HepG2 (cell line): ENCODE results near the gene OR6S1. TPM values are rescaled to one million over a fixed set of nuclear protein-coding genes. Genes with fewer than 3 reads are reported as not detected.

Experiments used
- CBX5 ChIP-seq: sonication (generic); formaldehyde crosslinking; IDR thresholded peaks from 2 replicates; pipeline ENCODE4 v1.4.0; 2020; ENCODE audit warnings: missing genetic modification reagents, borderline replicate concordance
- CHD4 ChIP-seq: fragments of 200-600 bp; sonication (generic); IDR thresholded peaks from 2 replicates; pipeline ENCODE4 v1.7.0; 2017; ENCODE audit warnings: mild to moderate bottlenecking, low read length, borderline replicate concordance
- E2F2 ChIP-seq: sonication (generic); formaldehyde crosslinking; IDR thresholded peaks from 2 replicates; pipeline ENCODE4 v1.4.0; 2020; ENCODE audit warnings: missing genetic modification reagents, borderline replicate concordance
- IRF1 ChIP-seq: sonication (generic); formaldehyde crosslinking; IDR thresholded peaks from 2 replicates; pipeline ENCODE4 v1.4.0; 2020; ENCODE audit warnings: low read depth, mild to moderate bottlenecking, missing genetic modification reagents
- MED8 ChIP-seq: sonication (generic); formaldehyde crosslinking; IDR thresholded peaks from 2 replicates; pipeline ENCODE4 v1.8.1; 2023; ENCODE audit warnings: mild to moderate bottlenecking, missing genetic modification reagents; ENCODE audit not compliant: insufficient replicate concordance
- MYC ChIP-seq: sonication (generic); formaldehyde crosslinking; IDR thresholded peaks from 2 replicates; pipeline ENCODE4 v1.9.0; 2021; ENCODE audit warnings: missing genetic modification reagents, borderline replicate concordance
- NFE2L2 ChIP-seq: fragments of 150-350 bp; IDR thresholded peaks from 2 replicates; pipeline ENCODE4 v1.6.1; 2014; ENCODE audit warnings: low read length
- RBM22 ChIP-seq: fragments of 200-400 bp; formaldehyde crosslinking; optimal IDR thresholded peaks from 2 replicates; pipeline ENCODE3; 2017; ENCODE audit warnings: mild to moderate bottlenecking, low read length, moderate library complexity
- SALL1 ChIP-seq: sonication (generic); formaldehyde crosslinking; IDR thresholded peaks from 2 replicates; pipeline ENCODE4 v1.8.0; 2022; ENCODE audit warnings: mild to moderate bottlenecking, missing genetic modification reagents
- SMAD3 ChIP-seq: sonication (generic); formaldehyde crosslinking; IDR thresholded peaks from 2 replicates; pipeline ENCODE4 v1.4.0; 2020; ENCODE audit warnings: missing genetic modification reagents
- TAF1 ChIP-seq: sonication (generic); formaldehyde crosslinking; IDR thresholded peaks from 2 replicates; pipeline ENCODE4 v1.4.0; 2020; ENCODE audit warnings: missing genetic modification reagents
- THYN1 ChIP-seq: sonication (generic); formaldehyde crosslinking; IDR thresholded peaks from 2 replicates; pipeline ENCODE4 v1.8.1; 2023; ENCODE audit warnings: low read depth, mild to moderate bottlenecking, moderate library complexity, missing genetic modification reagents, borderline replicate concordance
- ZFP91 ChIP-seq: sonication (generic); formaldehyde crosslinking; IDR thresholded peaks from 2 replicates; pipeline ENCODE4 v1.9.0; 2022; ENCODE audit warnings: missing genetic modification reagents, mild to moderate bottlenecking, borderline replicate concordance
- ZNF605 ChIP-seq: sonication (generic); formaldehyde crosslinking; IDR thresholded peaks from 2 replicates; pipeline ENCODE4 v1.8.0; 2022; ENCODE audit warnings: mild to moderate bottlenecking, missing genetic modification reagents
- ZNF609 ChIP-seq: sonication (generic); formaldehyde crosslinking; IDR thresholded peaks from 2 replicates; pipeline ENCODE4 v1.4.0; 2020; ENCODE audit warnings: mild to moderate bottlenecking, missing genetic modification reagents, borderline replicate concordance
- ZNF766 ChIP-seq: sonication (generic); formaldehyde crosslinking; IDR thresholded peaks from 2 replicates; pipeline ENCODE4 v1.5.0; 2020; ENCODE audit warnings: missing genetic modification reagents, borderline replicate concordance
- ZNF777 ChIP-seq: sonication (generic); formaldehyde crosslinking; IDR thresholded peaks from 2 replicates; pipeline ENCODE4 v1.4.0; 2020; ENCODE audit warnings: missing genetic modification reagents
- polyA plus RNA-seq, 8 experiments: library from polyadenylated mRNA; depleted of rRNA in 3 of 8; stranded (reverse) in 7 of 8; unstranded in 1 of 8; fragments of >200 nt; fragmentation: Illumina TruSeq in 4 of 8; extraction: Trizol in 4 of 8; gene quantifications; 2 replicates each; pipeline versions ENCODE4 v1.2.1 to v1.2.3, GENCODE V29; 2011 to 2016; ENCODE audit warnings: low read depth in 4 of 8, missing spikeins in 1 of 8, mixed read lengths in 1 of 8; ENCODE audit not compliant: insufficient read depth in 1 of 8
- total RNA-seq, 5 experiments: library from RNA; depleted of rRNA; stranded (reverse); fragments of >200 nt; fragmentation: Illumina TruSeq; extraction: Trizol; gene quantifications; 2 replicates each; pipeline ENCODE4 v1.2.3, GENCODE V29; 2016; ENCODE audit warnings: low read depth in 1 of 5
- TF ChIP-seq, protein P1 (sequence below): sonication (generic); formaldehyde crosslinking; IDR thresholded peaks from 2 replicates; pipeline ENCODE4 v1.5.1; 2020; ENCODE audit warnings: missing genetic modification reagents, mild to moderate bottlenecking, borderline replicate concordance
- TF ChIP-seq, protein P2 (sequence below): IDR thresholded peaks from 2 replicates; pipeline ENCODE4 v1.6.1; 2016

Gene OR6S1
- total and polyA plus RNA-seq, 2 of the 13 experiments (the other 11 are each of a cell fraction or from before 2014, with no cell fraction given): 0.09 TPM; not detected in 1

DNA sequence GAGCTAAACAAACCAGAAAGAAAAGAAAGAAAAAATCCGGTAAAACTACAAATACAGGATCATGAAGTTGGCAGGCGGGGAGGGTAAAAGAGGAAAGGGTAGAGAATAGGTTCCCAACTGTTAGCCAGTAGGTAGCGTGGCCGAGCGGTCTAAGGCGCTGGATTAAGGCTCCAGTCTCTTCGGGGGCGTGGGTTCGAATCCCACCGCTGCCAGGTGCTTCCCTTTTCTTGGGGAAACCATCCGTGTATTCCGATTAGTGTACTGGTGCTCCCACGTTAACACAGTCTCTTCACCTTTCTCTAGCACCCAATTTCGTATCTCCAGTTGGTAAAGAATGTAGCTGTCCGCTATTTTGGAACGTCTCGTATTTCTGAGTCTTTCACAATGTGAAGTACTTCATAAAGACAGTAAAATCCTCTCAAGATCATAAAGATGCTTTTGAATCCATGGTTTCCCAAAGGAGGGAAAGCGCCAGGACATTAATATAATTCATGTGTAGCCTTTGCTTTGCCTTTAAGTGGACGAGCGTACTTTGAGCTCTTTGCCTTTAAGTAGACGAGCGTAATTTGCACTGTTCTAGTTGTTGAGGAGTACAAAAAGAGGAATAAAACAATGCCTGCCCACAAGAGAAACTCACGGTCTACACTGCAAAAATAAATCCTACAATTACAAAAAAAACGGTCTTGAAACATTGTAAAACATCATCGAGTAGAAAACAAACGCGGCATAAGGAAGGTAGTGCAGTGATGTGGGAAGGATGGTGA lies 31.3 kb downstream of the OR6S1 start (continued):
- TF ChIP-seq MED8 (no peak), SALL1 (CRISPR knock-in tag) (peak; percentile 86), ZNF605 (CRISPR knock-in tag) (peak; percentile 86; the same call in 1 of the 2 replicates), SMAD3 (CRISPR knock-in tag) (peak; percentile 93), CHD4 (no peak), THYN1 (CRISPR knock-in tag) (no peak), IRF1 (no peak), MYC (CRISPR knock-in tag) (no peak), TAF1 (CRISPR knock-in tag) (0 out of 2 replicates have a peak, but pooled peaks have one; percentile 5), ZFP91 (peak; percentile 37; the same call in 1 of the 2 replicates), ZNF766 (CRISPR knock-in tag) (no peak), ZNF609 (no peak), NFE2L2 (no peak), E2F2 (CRISPR knock-in tag) (no peak), RBM22 (peak; percentile 99), ZNF777 (CRISPR knock-in tag) (no peak; the same call in 1 of the 2 replicates), CBX5 (CRISPR knock-in tag) (0 out of 2 replicates have a peak, but pooled peaks have one; percentile 58)
- TF ChIP-seq, protein P1, sequence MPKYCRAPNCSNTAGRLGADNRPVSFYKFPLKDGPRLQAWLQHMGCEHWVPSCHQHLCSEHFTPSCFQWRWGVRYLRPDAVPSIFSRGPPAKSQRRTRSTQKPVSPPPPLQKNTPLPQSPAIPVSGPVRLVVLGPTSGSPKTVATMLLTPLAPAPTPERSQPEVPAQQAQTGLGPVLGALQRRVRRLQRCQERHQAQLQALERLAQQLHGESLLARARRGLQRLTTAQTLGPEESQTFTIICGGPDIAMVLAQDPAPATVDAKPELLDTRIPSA (CRISPR knock-in tag): no peak
- TF ChIP-seq, protein P2, sequence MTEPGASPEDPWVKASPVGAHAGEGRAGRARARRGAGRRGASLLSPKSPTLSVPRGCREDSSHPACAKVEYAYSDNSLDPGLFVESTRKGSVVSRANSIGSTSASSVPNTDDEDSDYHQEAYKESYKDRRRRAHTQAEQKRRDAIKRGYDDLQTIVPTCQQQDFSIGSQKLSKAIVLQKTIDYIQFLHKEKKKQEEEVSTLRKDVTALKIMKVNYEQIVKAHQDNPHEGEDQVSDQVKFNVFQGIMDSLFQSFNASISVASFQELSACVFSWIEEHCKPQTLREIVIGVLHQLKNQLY (CRISPR knock-in tag): no peak
